Stimulated activated CD4-positive, alpha-beta T cell treated with anti-CD3 and anti-CD28 coated beads, Interleukin-1b, Interleukin-23, amount 100 ng/mL, for 4 hours (primary cell): ENCODE measurements around the gene GLYR1.
"Not testable (repeated sequence)": the region's sequence is repeated elsewhere in the genome, so short reads cannot be mapped to it uniquely, and the experiment has no call there.

Source experiments
- DNase-seq, 2 donors: peaks; one replicate each; pipeline ENCODE4 v3.0.0-alpha.2; 2020; ENCODE audit warnings: low read depth in 2 of 2

Gene GLYR1

DNA sequence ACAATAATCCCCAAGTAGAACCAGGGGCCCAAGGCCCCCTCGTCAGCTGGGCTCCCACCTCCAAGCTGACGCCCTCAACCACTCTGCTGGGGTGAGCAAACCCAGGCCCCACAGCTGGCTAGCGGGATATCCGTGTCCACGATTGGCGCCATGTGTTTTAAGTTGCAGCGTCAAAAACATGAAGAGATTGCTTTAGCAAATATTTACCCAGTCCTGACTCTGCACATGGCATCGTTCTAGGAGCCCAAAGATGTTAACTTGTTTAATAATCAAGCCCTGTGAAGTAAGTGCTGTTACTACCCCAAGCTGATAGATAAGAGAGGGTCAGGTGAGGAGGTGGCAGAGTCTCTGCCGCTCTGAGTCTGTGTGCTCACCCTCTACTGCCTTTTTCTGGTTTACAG is 58.6 kb downstream of the GLYR1 start:
- no peak for DNase-seq

DNA sequence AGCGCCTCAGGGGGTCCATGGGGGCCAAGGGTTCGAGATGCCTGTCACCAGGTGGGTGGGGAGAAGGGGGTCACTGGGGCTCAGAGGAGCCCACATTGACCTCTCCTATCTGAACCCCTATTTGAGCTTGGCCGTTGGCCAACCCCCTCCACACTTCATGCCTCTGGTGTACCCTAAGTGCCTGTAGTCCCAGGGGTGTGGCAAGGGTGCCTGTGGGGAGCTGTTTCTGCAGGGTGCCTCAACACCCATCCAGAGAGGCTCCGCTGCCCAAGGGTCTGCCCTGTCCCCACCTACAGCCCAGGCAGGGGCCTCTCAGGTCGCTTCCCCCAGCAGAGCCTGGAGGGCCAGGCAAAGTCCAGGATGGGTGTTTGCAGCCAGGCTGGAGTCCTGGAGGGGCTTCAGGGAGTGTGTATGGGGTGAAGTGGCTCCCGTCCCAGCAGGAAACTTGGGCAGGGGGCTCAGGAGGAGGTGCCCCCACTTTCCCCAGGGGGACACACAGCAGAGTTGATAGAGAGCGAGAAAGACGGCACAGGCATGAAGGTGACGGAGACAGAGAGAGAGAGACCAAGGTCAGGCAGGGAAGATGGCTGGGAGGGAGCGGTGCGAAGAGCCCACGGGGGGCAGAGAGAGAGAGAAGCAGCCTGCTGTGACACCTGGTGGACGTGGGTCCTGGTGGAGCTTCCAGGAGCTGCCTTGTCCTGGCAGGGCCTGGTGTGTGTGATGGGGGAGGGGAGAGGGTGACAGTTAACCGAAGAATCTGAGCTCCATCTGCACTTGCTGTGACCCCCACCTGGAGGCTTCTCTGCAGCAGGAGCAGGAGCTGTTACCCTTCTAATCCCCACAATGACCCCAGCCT is 59.2 kb downstream of the GLYR1 start, which contains the start of gene SEPTIN12:
TSS of gene SEPTIN12 (minus strand) at position 719 of the 856 bp plus-strand sequence. CDS start at position 19, 700 bp downstream.
- no peak for DNase-seq

DNA sequence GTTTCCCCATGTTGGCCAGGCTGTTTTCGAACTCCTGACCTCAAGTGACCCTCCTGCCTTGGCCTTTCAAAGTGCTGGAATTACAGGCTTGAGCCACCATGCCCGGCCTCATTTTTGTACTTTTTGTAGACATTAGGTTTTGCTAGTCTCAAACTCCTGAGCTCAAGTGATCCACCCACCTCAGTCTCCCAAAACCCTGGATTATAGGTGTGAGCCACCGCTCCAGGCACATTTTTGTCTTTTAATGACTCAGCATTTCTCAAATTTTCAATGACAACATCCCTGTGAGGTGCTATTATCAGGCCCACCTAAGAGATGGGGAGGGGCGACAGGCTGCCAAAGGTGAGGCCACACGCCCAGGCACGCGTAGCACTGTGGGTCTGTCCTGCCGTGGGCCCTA is 60.0 kb downstream of the GLYR1 start:
- DNase-seq: no peak

GRCh38 chr16:4785758-4786433 is 61.2 kb downstream of the GLYR1 start:
- DNase-seq: no peak

- DNase-seq: not testable (repeated sequence)
Measured at GRCh38 chr16:4784444-4784987, 62.6 kb downstream of the GLYR1 start.

DNA sequence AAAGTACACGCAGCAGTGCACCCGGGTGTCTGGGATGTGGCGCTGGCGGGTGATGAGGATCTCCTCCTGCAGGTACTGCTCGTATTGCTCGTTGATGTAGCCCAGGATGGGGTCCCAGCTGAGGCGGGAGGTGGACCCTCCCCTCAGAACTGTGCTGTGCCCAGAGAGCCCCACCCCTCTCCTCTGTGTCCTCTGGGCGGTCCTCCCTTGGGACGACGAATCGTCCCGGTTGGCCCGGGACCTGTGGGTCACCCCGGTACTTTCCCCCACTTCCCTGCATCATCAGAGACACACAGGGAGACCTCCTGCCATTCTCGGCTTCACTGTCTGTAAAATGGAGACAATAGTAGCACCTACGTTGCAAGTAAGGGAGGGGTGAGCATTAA is 63.1 kb downstream of the GLYR1 start:
- no peak for DNase-seq

GRCh38 chr16:4783251-4783950 is 63.7 kb downstream of the GLYR1 start:
- no peak for DNase-seq

DNA sequence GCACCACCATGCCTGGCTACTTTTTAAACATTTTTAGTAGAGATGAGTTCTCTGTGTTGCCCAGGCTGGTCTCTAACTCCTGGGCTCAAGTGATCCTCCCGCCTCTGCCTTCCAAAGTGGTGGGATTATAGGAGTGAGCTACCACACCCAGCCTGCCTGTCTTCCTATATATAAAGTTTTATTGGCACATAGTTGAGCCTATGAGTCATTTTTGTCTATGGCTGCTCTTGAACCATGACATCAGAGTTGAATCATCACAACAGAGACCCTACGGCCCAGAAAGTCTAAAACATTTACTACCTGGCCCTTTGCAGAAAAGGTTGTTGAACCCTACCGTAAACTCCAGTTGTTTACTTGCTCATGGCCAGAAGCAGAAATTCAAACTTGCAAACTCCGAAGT is 66.9 kb downstream of the GLYR1 start:
- DNase-seq: no peak

GRCh38 chr16:4778050-4778392 is 69.1 kb downstream of the GLYR1 start:
- DNase-seq: no peak

DNA sequence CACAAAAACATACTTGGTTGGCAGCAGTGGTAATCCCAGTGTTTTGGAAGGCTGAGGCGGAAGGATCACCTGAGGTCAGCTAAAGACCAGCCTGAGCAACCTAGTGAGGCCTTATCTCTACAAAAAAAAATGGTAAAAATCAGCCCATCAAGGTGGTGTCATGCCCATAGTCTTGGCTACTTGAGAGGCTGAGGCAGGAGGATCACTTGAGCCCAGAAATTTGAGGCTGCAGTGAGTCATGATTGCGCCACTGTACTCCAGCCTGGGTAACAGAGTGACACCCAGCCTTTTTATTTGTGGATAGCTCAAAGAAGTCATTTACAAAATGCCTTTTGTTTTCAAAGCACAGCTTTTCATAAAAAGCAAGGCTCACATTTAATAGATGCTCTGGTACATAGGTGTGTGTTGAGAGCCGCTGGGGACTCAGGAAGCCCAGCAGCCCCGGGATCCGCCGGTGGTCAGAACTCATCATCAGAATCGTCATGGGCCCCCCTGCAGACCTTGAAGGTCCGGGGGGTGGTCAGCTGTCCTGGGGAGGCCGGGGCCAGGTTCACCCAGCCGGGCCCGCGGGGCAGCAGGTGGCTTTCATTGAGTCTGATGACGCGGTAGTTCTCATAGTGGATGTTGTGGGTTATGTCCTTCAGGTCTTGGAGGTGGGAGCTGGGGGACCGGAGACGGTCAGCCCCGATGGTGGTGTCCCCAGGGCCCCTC is 69.6 kb downstream of the GLYR1 start:
- DNase-seq: no peak

GRCh38 chr16:4776141-4776705 is 70.9 kb downstream of the GLYR1 start:
- DNase-seq: no peak

DNA sequence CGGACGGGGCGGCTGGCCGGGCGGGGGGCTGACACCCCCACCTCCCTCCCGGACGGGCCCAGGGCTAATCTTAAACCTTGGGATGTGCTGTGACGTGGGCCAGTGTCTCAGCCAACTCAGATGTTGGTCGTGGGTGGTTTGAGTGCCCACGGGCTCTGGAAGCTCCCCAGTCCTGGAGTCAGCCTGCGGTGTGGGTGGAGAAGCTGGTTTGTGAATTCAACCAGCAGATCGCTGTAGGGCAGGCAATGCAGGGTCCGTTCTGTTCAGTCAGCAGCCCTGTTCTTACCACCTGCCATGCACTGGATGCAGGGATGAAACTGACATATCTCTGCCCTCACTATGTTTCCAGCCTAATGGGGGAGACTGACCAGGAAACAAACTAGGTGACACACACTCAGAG is 72.1 kb downstream of the GLYR1 start:
- no peak for DNase-seq

GRCh38 chr16:4772351-4772750 is 74.7 kb downstream of the GLYR1 start:
- DNase-seq: no peak

- DNase-seq: no peak
Measured at GRCh38 chr16:4771646-4772045, 75.4 kb downstream of the GLYR1 start.

- no peak for DNase-seq
Measured at GRCh38 chr16:4769306-4769638, 77.8 kb downstream of the GLYR1 start.

DNA sequence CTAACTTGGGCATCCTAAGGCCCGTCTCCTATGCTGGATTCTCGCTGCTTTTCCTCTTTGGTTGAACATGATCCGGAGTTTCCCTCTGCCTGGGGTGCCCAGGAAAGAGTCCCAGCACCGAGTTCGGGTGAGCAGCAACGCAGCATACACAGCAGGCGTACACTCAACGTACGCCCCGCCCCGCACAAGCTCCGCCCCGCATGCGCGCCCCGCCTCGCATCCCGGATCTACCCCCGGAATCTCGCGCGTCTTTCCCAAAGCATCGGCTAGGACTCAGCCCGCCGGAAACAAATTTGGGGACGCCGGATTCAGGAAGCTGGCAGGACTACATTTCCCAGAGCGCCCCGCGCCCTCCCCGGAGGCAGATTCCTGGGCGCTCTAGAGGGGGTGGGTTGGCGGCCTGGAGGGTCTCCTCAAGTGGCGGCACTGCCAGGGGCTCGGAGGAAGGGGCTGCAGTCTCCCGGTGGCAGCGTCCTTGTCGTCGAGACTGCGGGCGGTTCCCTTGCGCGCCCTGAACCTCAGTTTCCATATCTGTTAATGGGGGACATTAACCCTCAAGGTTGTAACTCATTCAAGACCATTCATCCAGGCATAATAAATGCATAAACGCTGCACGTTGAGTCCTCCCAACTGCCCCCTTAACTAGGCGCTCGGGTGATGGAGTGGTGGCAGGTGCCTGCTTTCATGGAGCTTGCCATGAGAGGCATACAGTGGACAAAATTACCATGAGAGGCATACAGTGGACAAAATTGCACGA is 78.4 kb downstream of the GLYR1 start:
- peak; percentile 66 to 87 for DNase-seq

GRCh38 chr16:4767872-4768548 is 79.1 kb downstream of the GLYR1 start:
- DNase-seq: no peak

DNA sequence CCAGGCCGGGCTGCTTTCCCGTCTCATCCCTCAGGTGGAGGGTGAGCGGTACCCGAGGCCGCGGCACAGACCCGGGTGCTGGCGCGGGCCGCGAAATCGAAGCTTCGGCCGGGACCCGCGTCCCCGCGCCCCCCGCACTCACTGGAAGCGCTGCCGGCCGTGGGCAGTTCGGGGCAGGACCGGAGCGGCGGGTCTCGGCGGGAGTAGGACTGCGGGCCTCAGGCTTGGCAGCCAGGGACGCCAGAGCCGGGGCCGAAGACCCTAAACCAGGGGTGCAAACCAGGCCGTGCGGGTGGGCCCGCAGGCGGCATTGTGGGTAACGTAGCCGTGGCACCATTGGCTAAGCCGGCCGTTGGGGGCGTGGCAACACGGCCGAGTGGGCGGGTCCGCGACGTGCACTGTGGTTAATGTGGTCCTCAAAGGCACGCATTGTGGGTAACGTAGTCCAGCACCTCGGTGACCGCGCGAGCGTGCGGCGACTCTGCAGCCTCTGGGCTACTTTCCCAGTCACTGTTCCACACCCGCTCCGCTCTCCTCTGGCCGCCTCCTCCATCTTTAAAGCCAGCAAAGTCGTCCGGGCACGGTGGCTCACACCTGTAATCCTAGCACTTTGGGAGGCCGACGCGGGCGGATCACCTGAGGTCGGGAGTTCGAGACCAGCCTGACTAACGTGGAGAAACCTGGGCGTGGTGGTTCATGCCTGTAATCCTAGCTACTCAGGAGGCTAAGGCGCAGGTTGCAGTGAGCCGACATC is 80.0 kb downstream of the GLYR1 start, which contains the start of gene ZNF500:
TSS of gene ZNF500 (minus strand) at position 288 of the 754 bp plus-strand sequence. CDS start 1,184 bp downstream, outside the sequence.
- DNase-seq: peak; percentile 95 to 99
